BJ (cell line): ENCODE results near the gene SLC22A16. TPM values are rescaled to one million over a fixed set of nuclear protein-coding genes. Genes with fewer than 3 reads are reported as not detected.

Source experiments
- CTCF ChIA-PET: fragments of 350-600 bp; formaldehyde crosslinking; extraction: SDS; loops from one replicate; lab custom pipeline; 2021; ENCODE audit warnings: antibody characterized with exemption, inconsistent platforms; lab: Yijun Ruan, JAX
- POLR2A ChIA-PET: fragments of 300-600 bp; sonication (Branson Sonifier 250); formaldehyde crosslinking; extraction: SDS; loops from one replicate; lab custom pipeline; 2021; ENCODE audit warnings: antibody characterized with exemption; lab: Charles Lee
- DNase-seq: peaks from one replicate; pipeline ENCODE4 v3.0.0-alpha.2; 2011; ENCODE audit warnings: low read depth
- H3K27me3 ChIP-seq: 2 replicates; pipeline ENCODE4 v1.6.0; 2011; ENCODE audit warnings: low read length; ENCODE audit not compliant: control insufficient read depth, insufficient read depth
- H3K36me3 ChIP-seq: 2 replicates; pipeline ENCODE4 v1.5.1; 2011; ENCODE audit warnings: low read length; ENCODE audit not compliant: control insufficient read depth, insufficient read depth
- H3K4me3 ChIP-seq: 2 replicates; pipeline ENCODE4 v1.5.1; 2011; ENCODE audit warnings: low read depth, mild to moderate bottlenecking, control low read depth, low read length
- polyA plus RNA-seq: library from polyadenylated mRNA; depleted of rRNA; stranded (reverse); fragments of >200 nt; gene quantifications from 2 replicates; pipeline ENCODE4 v1.2.3, GENCODE V29; 2011
- TF ChIP-seq, protein P1 (sequence below): IDR thresholded peaks from 2 replicates; pipeline ENCODE4 v1.5.1; 2011; ENCODE audit warnings: low read depth, mild to moderate bottlenecking, control low read depth, inconsistent platforms, low read length, moderate library complexity; ENCODE audit not compliant: insufficient read depth

The SLC22A16 gene
- polyA plus RNA-seq, 1 experiment, result not detected

DNA sequence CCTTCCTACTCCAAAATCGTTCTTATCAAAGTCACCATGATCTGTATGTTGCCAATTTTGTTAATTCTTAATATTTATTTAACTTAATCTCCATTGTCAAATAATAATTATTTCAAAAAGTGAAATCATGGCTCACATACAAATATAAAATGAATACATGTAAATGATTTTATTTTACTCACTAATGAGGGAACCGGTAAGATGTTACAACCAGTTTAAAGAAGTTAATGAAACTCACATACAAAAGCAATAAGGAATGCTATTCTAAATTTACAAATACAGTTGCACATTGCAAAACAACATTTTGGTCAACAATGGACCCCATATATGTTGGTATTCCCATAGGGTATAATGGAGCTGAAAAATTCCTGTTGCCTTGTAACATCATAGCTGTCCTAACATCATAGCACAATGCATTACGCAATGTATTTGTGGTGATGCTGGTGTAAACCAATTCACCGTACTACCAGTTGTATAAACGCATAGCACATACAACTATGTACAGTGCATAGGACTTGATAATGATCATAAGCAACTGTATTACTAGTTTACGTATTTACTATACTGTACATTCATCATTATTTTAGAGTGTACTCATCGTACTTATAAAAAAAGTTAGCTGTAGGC lies 6.5 kb upstream of the SLC22A16 start:
- TF ChIP-seq, protein P1, sequence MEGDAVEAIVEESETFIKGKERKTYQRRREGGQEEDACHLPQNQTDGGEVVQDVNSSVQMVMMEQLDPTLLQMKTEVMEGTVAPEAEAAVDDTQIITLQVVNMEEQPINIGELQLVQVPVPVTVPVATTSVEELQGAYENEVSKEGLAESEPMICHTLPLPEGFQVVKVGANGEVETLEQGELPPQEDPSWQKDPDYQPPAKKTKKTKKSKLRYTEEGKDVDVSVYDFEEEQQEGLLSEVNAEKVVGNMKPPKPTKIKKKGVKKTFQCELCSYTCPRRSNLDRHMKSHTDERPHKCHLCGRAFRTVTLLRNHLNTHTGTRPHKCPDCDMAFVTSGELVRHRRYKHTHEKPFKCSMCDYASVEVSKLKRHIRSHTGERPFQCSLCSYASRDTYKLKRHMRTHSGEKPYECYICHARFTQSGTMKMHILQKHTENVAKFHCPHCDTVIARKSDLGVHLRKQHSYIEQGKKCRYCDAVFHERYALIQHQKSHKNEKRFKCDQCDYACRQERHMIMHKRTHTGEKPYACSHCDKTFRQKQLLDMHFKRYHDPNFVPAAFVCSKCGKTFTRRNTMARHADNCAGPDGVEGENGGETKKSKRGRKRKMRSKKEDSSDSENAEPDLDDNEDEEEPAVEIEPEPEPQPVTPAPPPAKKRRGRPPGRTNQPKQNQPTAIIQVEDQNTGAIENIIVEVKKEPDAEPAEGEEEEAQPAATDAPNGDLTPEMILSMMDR, result no peak
- ChIA-PET CTCF (interaction anchor here (1.0 kb wide), 1 partner anchor 529 kb away, joined by 4 read pairs; no protein-coding TSS in a partner anchor), POLR2A (no interaction called here)
- H3K27me3 ChIP-seq, result peaks cover 3% of the 10 kb centered on the region; the same call in 1 of the 2 replicates
- no peak for DNase-seq
- no peak overlapping the region for H3K4me3 ChIP-seq
- no peaks in the 10 kb centered on the region for H3K36me3 ChIP-seq

DNA sequence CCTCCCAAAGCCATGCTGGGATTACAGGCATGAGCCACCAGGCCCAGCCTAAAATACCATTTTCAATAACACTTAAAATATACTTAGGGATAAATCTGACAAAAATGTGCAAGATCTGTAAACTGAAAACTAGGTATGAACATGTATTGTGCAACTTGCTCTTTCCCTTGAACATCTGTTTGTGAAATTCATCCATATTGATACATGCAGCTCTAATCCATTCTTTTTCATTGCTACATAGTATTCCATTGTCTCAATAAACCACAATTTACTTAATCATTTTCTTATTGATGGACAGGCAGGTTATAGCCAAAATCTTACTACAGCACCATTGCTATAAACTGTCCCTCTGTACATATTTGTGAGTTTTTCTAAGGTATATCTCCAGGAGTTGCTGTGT lies 4.7 kb upstream of the SLC22A16 start:
- ChIA-PET POLR2A (no interaction called here), CTCF (no interaction called here)
- Histone ChIP-seq H3K36me3 (no peaks in the 10 kb centered on the region), H3K4me3 (no peak overlapping the region), H3K27me3 (peaks cover 5% of the 10 kb centered on the region)
- TF ChIP-seq, protein P1, result no peak
- DNase-seq, result no peak

DNA sequence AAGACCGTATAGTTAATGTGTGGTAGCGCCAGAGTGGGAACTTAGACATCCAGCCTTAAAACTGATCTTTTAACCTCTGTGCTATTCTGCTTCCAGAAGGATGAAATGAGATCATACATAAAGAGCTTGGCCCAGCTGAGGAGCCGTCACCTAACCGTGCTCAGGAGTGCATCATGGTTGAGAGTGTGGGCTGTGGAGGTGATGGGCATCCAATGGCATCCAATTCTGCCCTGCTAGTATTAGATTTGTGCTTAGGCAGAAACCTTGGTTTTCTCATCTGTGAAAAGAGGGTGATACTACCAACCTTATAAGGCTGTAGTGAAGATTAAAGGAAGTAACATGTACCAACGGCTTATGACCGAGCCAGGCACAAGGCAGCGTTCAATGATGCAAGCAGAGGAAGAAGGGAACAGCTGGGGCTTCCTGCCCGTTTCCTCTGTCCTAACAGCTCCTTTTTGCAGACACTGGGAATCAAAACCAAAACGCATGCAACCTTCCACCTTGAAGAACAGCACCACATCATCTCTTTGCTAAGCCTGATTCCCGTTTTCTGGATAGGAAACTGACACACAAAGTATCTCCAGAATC lies 1.3 kb downstream of the SLC22A16 start:
- TF ChIP-seq, protein P1, result no peak
- peaks cover 20% of the 10 kb centered on the region for H3K27me3 ChIP-seq
- CTCF ChIA-PET, result interaction anchor here (0.9 to 1.1 kb wide), 3 partner anchors 9 to 16 kb away, joined by 3 read pairs; no protein-coding TSS in a partner anchor
- no peak overlapping the region for H3K4me3 ChIP-seq
- DNase-seq, result no peak
- POLR2A ChIA-PET, result no interaction called here
- no peaks in the 10 kb centered on the region for H3K36me3 ChIP-seq

DNA sequence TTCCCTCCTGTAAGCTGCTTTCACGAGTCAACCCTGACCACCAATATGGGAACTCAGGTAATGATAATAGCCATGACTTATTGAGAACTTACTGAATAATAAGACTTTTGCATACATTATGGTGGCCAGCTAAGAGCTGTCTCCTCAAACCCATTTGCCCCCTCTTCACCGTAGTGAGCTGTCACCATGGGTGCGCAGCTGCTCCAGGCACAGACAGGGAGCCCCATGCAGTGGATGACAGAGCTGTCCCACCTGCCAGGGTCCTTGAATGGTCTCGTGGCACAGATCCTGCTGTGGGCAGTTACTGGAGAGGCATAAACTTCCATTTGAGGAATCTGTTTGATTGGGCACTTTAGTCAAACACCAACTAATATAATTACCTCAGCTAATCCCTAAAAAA lies 1.9 kb downstream of the SLC22A16 start:
- no peak for DNase-seq
- H3K4me3 ChIP-seq, result no peak overlapping the region
- CTCF ChIA-PET, result no interaction called here
- H3K27me3 ChIP-seq, result peaks cover 20% of the 10 kb centered on the region
- TF ChIP-seq, protein P1, result no peak
- POLR2A ChIA-PET, result no interaction called here
- H3K36me3 ChIP-seq, result no peaks in the 10 kb centered on the region

DNA sequence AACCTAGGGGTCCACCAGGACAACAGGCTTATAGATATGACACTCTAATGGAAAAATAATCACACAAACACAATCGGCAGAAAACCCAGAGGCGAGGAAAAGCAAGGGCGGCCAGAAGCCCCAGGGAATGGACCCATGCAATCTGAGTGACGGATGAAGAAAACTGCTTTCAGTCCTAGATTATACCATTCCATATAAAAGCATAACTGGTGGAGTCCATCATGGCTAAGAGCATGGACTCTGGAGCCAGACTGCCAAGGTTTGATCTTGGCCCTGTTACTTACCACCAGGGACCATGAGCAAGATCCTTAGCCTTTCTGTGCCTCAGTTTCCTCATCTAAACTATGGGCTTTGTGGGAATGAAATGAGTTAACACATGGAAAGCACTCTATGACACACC lies 3.7 kb downstream of the SLC22A16 start:
- Histone ChIP-seq H3K36me3 (no peaks in the 10 kb centered on the region), H3K27me3 (peaks cover 19% of the 10 kb centered on the region), H3K4me3 (no peak overlapping the region)
- ChIA-PET POLR2A (no interaction called here), CTCF (interaction anchor here (0.9 kb wide), 1 partner anchor 9 kb away, joined by 3 read pairs; no protein-coding TSS in a partner anchor)
- DNase-seq, result no peak
- TF ChIP-seq, protein P1, result no peak
